Neural cell (in vitro differentiated cells): ENCODE measurements around the gene C16orf74. TPM values are rescaled to one million over a fixed set of nuclear protein-coding genes. Genes with fewer than 3 reads are reported as not detected.

ENCODE experiments used
- H2AFZ ChIP-seq: fragments of 200-600, 300-800 bp; sonication (generic), shearing (Covaris generic); 2 replicates; pipeline ENCODE4 v1.6.0; 2014; ENCODE audit warnings: low read depth, mild to moderate bottlenecking, antibody characterized with exemption, low read length, moderate library complexity
- H3F3A ChIP-seq: fragments of 200-600 bp; shearing (Covaris generic); 2 replicates; pipeline ENCODE4 v1.6.1; 2016; ENCODE audit warnings: mild to moderate bottlenecking, moderate library complexity, mixed read lengths, antibody characterized with exemption, low read length; ENCODE audit not compliant: insufficient read depth, poor library complexity, severe bottlenecking
- H3K27ac ChIP-seq: fragments of 200-600, 300-800 bp; sonication (generic), shearing (Covaris generic); 2 replicates; pipeline ENCODE4 v1.5.1; 2014; ENCODE audit warnings: mild to moderate bottlenecking, low read length, moderate library complexity
- H3K27me3 ChIP-seq: fragments of 300-800, 200-600 bp; sonication (generic), shearing (Covaris generic); 2 replicates; pipeline ENCODE4 v1.6.0; 2014; ENCODE audit warnings: mild to moderate bottlenecking, low read depth, low read length, moderate library complexity; ENCODE audit not compliant: insufficient read depth
- H3K36me3 ChIP-seq: fragments of 300-800, 200-600 bp; sonication (generic), shearing (Covaris generic); 2 replicates; pipeline ENCODE4 v1.5.1; 2014; ENCODE audit warnings: mild to moderate bottlenecking, antibody characterized with exemption, low read length, moderate library complexity; ENCODE audit not compliant: insufficient read depth
- H3K4me2 ChIP-seq: fragments of 300-800, 200-600 bp; sonication (generic), shearing (Covaris generic); 2 replicates; pipeline ENCODE4 v1.6.0; 2014; ENCODE audit warnings: mild to moderate bottlenecking, low read length
- H3K4me3 ChIP-seq: fragments of 300-800, 200-600 bp; sonication (generic), shearing (Covaris generic); 2 replicates; pipeline ENCODE4 v1.5.1; 2014; ENCODE audit warnings: mild to moderate bottlenecking, low read length, moderate library complexity
- H3K79me2 ChIP-seq: fragments of 200-600 bp; shearing (Covaris generic); replicated peaks from 2 replicates; pipeline ENCODE4 v1.6.0; 2014; ENCODE audit warnings: mild to moderate bottlenecking, low read length, moderate library complexity; ENCODE audit not compliant: insufficient read depth
- H3K9ac ChIP-seq: fragments of 300-800, 200-600 bp; sonication (generic), shearing (Covaris generic); 2 replicates; pipeline ENCODE4 v1.6.1; 2016; ENCODE audit warnings: mild to moderate bottlenecking, low read length, mixed read lengths
- H3K9me2 ChIP-seq: fragments of 200-600 bp; shearing (Covaris generic); 2 replicates; pipeline ENCODE4 v1.6.1; 2016; ENCODE audit warnings: mild to moderate bottlenecking, low read length, mixed read lengths; ENCODE audit not compliant: insufficient read depth
- H3K9me3 ChIP-seq: fragments of 200-600, 300-800 bp; sonication (generic), shearing (Covaris generic); 2 replicates; pipeline ENCODE4 v1.6.1; 2016; ENCODE audit warnings: mild to moderate bottlenecking, mixed run types, low read length, moderate library complexity, mixed read lengths
- H4K20me1 ChIP-seq: fragments of 200-600 bp; shearing (Covaris generic); 2 replicates; pipeline ENCODE4 v1.6.1; 2016; ENCODE audit warnings: mild to moderate bottlenecking, mixed run types; ENCODE audit not compliant: insufficient read depth
- EP300 ChIP-seq: fragments of 450-650 bp; conservative IDR thresholded peaks from 2 replicates; pipeline ENCODE4 v1.6.1; 2014; ENCODE audit warnings: antibody characterized with exemption, mild to moderate bottlenecking, moderate library complexity; ENCODE audit not compliant: poor library complexity, severe bottlenecking
- EZH2 ChIP-seq: fragments of 200-600, 300-800 bp; shearing (Covaris generic), sonication (generic); IDR thresholded peaks from 2 replicates; pipeline ENCODE4 v1.6.1; 2014; ENCODE audit warnings: antibody characterized with exemption, low read length, borderline replicate concordance, mild to moderate bottlenecking; ENCODE audit not compliant: insufficient read depth, poor library complexity, severe bottlenecking
- MXI1 ChIP-seq: fragments of 450-650 bp; conservative IDR thresholded peaks from 2 replicates; pipeline ENCODE4 v1.6.1; 2014; ENCODE audit warnings: antibody characterized with exemption, mild to moderate bottlenecking; ENCODE audit not compliant: poor library complexity, severe bottlenecking
- POLR2AphosphoS5 ChIP-seq: IDR thresholded peaks from 2 replicates; pipeline ENCODE4 v1.6.1; 2012
- RAD21 ChIP-seq: fragments of 450-650 bp; conservative IDR thresholded peaks from 2 replicates; pipeline ENCODE4 v1.6.1; 2014; ENCODE audit warnings: antibody characterized with exemption, mild to moderate bottlenecking, moderate library complexity
- REST ChIP-seq: IDR thresholded peaks from 2 replicates; pipeline ENCODE4 v1.6.1; 2012; ENCODE audit warnings: borderline replicate concordance
- SMC3 ChIP-seq: fragments of 450-650 bp; conservative IDR thresholded peaks from 2 replicates; pipeline ENCODE4 v1.6.1; 2014; ENCODE audit warnings: antibody characterized with exemption, mild to moderate bottlenecking, moderate library complexity; ENCODE audit not compliant: poor library complexity
- TAF1 ChIP-seq: IDR thresholded peaks from 2 replicates; pipeline ENCODE4 v1.6.1; 2012; ENCODE audit warnings: low read depth
- polyA plus RNA-seq: library from polyadenylated mRNA; depleted of rRNA; stranded (reverse); fragments of >200 nt; gene quantifications from 2 replicates; pipeline ENCODE4 v1.2.3, GENCODE V29; 2014
- TF ChIP-seq, protein P1 (sequence below): fragments of 450-650 bp; IDR thresholded peaks from 2 replicates; pipeline ENCODE4 v1.5.1; 2014; ENCODE audit warnings: antibody characterized with exemption, mild to moderate bottlenecking, moderate library complexity; ENCODE audit not compliant: poor library complexity, severe bottlenecking

Gene C16orf74
- polyA plus RNA-seq, 1 donor from 2014 or later = not detected

DNA sequence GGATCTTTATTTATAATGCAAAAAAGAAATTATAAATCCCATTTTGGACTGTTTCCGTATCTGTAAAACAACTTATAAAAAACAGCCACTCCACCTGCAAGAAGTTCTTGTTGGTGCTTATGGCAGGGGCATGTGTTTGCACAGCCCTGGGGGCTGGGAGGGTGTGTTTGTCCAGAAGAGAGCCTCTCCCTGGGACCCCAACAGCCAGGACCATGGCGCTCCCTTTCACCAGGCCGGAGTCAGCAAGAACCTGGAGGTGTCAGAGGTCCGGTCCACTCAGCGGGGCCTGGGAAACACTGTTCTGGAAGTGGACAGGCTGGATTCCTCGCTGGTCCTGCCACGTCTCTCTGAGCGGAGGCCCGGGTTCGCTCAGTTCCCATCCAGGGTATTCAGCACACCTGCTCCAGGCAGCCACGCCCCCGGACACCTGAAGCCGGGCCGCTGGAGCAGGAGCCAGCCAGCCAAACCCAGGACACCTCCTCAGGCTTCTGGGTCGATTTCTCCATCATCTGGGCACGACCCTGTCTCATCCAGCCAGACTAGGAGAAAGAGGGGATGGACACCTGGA is 43.3 kb downstream of the C16orf74 start:
- Histone ChIP-seq H3K4me2 (no peak overlapping the region), H3K9me2 (no peaks in the 10 kb centered on the region), H3K4me3 (no peak overlapping the region), H3K36me3 (no peaks in the 10 kb centered on the region), H3K9ac (no peak overlapping the region), H3K79me2 (no peaks in the 10 kb centered on the region), H3F3A (no peaks in the 10 kb centered on the region), H2AFZ (no peak overlapping the region), H3K27ac (no peak overlapping the region), H4K20me1 (no peaks in the 10 kb centered on the region), H3K27me3 (no peaks in the 10 kb centered on the region), H3K9me3 (no peaks in the 10 kb centered on the region)
- TF ChIP-seq SMC3 (no peak), REST (no peak), EZH2 (no peak), POLR2AphosphoS5 (no peak), RAD21 (no peak), EP300 (no peak), MXI1 (no peak), TAF1 (no peak)
- TF ChIP-seq, protein P1, sequence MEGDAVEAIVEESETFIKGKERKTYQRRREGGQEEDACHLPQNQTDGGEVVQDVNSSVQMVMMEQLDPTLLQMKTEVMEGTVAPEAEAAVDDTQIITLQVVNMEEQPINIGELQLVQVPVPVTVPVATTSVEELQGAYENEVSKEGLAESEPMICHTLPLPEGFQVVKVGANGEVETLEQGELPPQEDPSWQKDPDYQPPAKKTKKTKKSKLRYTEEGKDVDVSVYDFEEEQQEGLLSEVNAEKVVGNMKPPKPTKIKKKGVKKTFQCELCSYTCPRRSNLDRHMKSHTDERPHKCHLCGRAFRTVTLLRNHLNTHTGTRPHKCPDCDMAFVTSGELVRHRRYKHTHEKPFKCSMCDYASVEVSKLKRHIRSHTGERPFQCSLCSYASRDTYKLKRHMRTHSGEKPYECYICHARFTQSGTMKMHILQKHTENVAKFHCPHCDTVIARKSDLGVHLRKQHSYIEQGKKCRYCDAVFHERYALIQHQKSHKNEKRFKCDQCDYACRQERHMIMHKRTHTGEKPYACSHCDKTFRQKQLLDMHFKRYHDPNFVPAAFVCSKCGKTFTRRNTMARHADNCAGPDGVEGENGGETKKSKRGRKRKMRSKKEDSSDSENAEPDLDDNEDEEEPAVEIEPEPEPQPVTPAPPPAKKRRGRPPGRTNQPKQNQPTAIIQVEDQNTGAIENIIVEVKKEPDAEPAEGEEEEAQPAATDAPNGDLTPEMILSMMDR = no peak

DNA sequence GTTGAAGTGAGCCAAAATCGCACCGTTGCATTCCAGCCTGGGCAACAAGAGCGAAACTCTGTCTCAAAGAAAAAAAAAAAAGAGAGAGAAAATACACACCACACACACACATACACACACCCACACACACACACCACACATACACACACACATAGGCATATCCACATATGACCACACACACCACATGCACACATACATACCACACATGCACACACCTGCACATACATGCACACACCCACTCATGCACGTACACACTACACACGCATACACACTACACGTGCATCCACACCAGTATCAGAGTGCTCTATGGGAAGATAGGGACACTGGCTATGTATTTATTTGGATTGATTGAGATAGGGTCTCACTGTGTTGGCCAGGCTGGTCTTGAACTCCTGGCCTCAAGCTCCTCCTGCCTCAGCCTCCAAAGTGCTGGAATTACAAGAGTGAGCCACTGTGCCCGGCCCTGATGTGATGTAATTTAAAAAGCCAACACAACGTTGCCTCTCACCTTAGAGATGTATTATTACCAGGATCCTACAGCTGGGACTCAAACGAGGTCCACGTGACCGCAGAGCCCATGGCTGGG is 44.4 kb downstream of the C16orf74 start:
- no peaks in the 10 kb centered on the region for H3K9me3 ChIP-seq
- H3K4me3 ChIP-seq = no peak overlapping the region
- H3K27ac ChIP-seq = no peak overlapping the region
- no peak overlapping the region for H2AFZ ChIP-seq
- H3F3A ChIP-seq = no peaks in the 10 kb centered on the region
- H4K20me1 ChIP-seq = no peaks in the 10 kb centered on the region
- H3K79me2 ChIP-seq = no peaks in the 10 kb centered on the region
- no peaks in the 10 kb centered on the region for H3K27me3 ChIP-seq
- no peak for TF ChIP-seq POLR2AphosphoS5
- TF ChIP-seq REST = no peak
- TF ChIP-seq EP300 = no peak
- TF ChIP-seq, protein P1 = no peak
- H3K36me3 ChIP-seq = no peaks in the 10 kb centered on the region
- H3K9me2 ChIP-seq = no peaks in the 10 kb centered on the region
- H3K9ac ChIP-seq = no peak overlapping the region
- H3K4me2 ChIP-seq = no peak overlapping the region
